NCI-H1694 treated with DMSO at 0.1 percent for 48 hours (cell line): ENCODE measurements around the gene ZDHHC22.
A peak's percentile ranks its signal among the peaks of the same experiment; 100 is the strongest.

Experiments
- DNase-seq: peaks from one replicate; lab custom pipeline; 2025; lab: John Stamatoyannopoulos, UW

The ZDHHC22 gene

GRCh38 chr14:77155083-77155482 lies 13.5 kb upstream of the ZDHHC22 start:
- no peak for DNase-seq

GRCh38 chr14:77154421-77154820 lies 12.8 kb upstream of the ZDHHC22 start:
- DNase-seq = peak; percentile 46

- DNase-seq = no peak
Measured at GRCh38 chr14:77153802-77154201, 12.2 kb upstream of the ZDHHC22 start.

- DNase-seq = peak; percentile 97
Measured at GRCh38 chr14:77151918-77152588, 10.5 kb upstream of the ZDHHC22 start.

- peak; percentile 89 for DNase-seq
Measured at GRCh38 chr14:77151245-77151644, 9.7 kb upstream of the ZDHHC22 start.

- peak; percentile 45 for DNase-seq
Measured at GRCh38 chr14:77148510-77149231, 7.1 kb upstream of the ZDHHC22 start.

GRCh38 chr14:77145975-77146740 lies 4.6 kb upstream of the ZDHHC22 start:
- DNase-seq = no peak

GRCh38 chr14:77144412-77145115 lies 3.0 kb upstream of the ZDHHC22 start:
- no peak for DNase-seq

GRCh38 chr14:77143071-77143470 lies 1.5 kb upstream of the ZDHHC22 start:
- peak; percentile 62 for DNase-seq

- no peak for DNase-seq
Measured at GRCh38 chr14:77142005-77142800, 612 bp upstream of the ZDHHC22 start.

GRCh38 chr14:77140359-77141213 lies 1.0 kb downstream of the ZDHHC22 start:
- peak; percentile 63 for DNase-seq

GRCh38 chr14:77139540-77140358 lies 1.8 kb downstream of the ZDHHC22 start:
- peak; percentile 76 for DNase-seq

- no peak for DNase-seq
Measured at GRCh38 chr14:77139022-77139421, 2.6 kb downstream of the ZDHHC22 start.

- no peak for DNase-seq
Measured at GRCh38 chr14:77133720-77134338, 7.8 kb downstream of the ZDHHC22 start.

GRCh38 chr14:77131871-77132486 lies 9.6 kb downstream of the ZDHHC22 start:
- no peak for DNase-seq

GRCh38 chr14:77131206-77131605 lies 10.4 kb downstream of the ZDHHC22 start:
- no peak for DNase-seq

GRCh38 chr14:77130386-77130785 lies 11.2 kb downstream of the ZDHHC22 start:
- no peak for DNase-seq

- DNase-seq = peak; percentile 59
Measured at GRCh38 chr14:77128414-77128891, 13.1 kb downstream of the ZDHHC22 start.
